GM19324 (cell line): ENCODE measurements around the gene ABCA3.

Source experiments
- ATAC-seq: cut with Tn5 transposase; IDR thresholded peaks from one replicate; pipeline ENCODE4 v1.9.1; 2021; ENCODE audit warnings: mild to moderate bottlenecking, moderate library complexity; ENCODE audit not compliant: unreplicated experiment, low FRiP score

Gene ABCA3

DNA sequence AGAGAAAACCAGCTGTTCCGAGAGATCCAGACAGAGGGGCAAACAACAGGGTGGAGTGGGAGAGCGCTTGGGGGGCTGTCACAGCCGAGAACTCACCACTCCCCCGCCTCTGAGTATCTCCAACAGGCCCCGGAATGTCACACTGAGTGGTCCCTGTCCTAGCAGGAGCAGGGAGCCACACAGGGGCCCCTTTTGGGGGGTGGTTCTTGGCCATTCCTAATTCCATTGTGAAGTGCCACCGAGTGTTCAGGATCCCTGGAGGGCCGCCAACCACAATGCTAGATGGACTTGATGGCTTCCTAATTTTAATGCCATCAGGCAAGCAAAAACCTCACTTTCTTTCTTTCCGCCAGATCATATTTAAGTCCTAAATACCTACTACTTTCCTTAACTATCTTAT lies 16.8 kb downstream of the ABCA3 start:
- no peak for ATAC-seq

DNA sequence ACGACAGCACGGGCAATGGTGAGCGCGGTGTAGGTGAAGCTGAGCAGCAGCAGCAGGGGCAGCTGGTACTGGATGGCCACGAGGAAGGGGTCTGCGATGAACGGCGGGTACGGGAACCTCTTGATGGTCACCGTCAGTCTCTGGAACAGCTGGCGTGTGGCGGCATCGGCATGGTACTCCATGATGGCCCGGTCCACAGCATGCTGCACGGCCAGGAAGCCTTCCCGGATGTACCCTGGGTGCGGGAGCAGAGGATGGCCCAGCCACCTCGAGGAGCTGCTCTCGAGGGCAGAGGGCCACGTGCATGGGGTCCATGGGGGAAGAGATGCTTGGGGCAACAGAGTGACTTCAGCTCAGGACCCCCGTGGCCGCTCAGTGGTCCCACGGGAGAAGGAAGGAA lies 20.9 kb downstream of the ABCA3 start:
- ATAC-seq, result no peak

DNA sequence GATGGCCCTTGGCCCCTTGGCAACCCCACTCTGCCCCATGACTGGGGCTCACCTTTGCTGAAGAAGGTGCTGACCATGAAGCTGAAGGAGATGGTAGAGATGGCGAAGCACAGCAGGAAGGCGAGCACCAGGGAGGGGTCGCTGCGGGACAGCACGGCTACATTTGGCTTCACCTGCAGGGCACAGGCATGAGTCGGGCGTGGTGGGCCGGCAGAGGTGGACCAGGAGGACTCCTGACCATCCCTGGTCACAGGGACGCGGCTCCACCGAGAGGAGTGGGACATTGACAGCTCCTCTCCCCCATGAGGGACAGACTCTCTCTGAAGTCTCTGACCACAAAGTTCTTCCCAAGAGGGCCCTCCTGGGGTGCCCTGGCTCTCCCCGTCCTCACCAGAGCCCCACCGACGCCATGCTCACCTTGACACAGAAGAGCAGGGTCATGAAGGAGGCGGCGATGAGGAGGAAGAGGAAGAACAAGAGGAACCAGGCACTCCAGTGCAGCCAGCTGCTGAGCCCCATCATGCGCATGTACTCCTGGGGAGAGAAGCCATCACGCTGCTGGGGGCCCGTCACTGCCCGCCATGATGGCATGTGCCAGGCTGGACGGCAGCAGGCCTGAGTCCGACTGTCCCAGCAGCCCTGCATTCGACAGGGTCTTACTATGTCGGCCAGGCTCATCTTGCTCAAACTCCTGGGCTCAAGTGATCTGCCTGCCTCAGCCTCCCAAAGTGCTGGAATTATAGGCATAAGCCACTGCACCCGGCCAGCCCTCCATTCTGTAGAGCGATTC lies 23.1 kb downstream of the ABCA3 start:
- ATAC-seq, result no peak

DNA sequence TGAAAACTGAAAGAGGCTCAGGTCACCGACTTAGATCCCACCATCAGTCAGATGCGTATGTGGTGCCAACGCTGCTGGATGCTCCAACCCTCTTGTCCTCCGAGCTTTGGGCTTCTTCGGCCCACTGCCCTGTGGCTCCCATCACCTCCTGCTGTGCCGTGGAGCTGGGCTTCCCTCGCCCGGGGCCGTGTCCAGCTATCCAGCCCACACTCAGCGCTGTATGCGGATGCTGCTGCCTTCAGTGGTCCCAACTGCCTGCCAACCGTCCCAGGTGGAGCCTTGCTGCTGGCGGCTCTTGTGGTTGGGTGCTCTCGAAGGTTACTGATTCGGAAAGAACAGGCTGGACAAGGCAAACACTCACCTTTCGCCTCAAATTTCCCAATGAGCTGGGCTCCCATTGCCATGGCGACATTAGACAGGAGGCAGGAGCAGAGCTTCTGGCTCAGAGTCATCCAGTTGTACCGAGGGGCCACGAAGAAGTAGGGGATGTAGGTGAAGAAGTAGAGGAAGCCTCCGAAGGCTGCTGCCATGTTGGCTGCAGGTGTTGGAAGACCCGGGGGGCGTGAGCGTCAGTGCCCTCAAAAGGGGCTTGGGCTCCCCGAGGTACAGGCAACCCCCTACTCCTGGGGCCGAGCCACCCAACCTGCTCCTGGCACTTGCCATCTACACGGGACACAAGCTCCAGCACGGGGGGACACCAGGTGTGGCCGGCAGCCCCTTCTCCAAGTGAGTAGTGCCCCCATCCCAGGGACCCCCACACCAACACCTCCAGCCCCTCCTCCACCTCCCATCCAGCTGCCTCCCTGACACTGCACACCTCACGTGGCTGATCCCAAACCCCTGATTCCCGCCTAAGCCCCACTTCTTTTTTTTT lies 32.2 kb downstream of the ABCA3 start:
- ATAC-seq, result no peak

DNA sequence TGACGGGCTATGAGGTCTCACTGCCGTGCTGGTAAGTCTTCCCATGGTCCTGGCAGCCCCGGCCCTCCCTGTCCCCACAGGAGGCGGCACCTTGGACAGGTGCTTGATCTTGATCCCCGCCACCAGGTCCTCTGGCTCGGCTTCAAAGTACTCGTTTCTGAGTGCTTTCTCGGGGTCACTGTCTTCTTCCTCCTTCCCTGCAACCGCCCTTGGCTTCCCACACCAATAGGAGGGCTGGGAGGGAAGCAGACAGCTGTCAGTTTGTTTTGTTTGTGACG lies 40.7 kb downstream of the ABCA3 start:
- no peak for ATAC-seq

DNA sequence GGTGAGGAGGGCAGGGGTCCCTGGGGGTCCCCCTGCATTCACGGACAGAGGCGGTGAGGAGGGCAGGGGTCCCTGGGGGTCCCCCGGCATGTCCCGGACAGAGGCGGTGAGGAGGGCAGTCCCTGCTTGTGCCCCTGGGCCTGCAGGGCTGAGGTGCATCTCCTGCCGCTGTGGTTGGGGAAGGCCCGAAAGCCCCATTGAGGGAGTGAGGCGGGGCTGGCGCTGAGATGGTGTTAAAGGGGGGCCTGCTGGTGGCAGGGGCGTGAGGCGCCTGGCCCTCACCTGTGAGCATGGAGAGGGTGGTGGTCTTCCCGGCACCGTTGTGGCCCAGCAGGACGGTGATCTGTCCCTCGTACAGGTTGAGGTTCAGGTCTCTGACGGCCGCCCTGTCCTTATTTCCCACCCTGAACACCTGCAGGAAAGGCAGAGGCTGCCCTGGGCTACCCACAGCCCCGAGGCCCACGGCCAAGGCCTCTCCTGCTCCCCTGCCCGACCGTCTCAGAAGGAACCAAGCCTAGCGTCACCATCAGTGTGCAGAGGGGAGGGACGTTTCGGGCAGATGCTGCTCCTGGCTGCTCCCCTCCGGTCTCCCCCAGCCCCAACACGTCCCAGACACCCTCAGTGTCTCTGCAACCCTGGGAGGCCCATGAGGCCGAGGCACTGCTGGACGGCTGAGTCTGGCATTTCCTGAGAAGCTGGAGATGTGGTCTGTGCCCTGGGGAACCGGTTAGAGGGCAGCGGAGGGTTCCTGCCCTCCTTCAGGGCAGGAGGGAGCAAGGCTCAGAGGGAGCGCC lies 41.2 kb downstream of the ABCA3 start:
- no peak for ATAC-seq

DNA sequence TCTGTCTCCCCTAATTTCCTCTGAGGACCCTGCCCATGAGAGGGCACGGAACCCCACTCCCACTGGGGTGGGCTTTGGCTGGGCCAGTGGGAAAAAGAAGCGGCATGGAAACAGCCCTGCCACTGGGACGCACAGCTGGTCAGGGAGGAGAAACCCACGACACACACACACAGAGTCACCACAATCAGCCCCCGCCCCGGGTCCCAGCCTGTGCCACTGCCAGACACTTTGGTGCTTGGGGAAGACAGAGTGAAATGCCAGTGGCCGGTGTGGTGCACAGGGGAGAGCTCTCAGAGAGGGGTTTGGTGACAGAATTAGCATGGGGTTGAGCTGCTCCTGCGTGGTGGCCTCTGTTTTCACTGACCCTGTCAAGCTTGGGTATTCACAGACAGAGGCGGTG lies 41.9 kb downstream of the ABCA3 start:
- no peak for ATAC-seq

DNA sequence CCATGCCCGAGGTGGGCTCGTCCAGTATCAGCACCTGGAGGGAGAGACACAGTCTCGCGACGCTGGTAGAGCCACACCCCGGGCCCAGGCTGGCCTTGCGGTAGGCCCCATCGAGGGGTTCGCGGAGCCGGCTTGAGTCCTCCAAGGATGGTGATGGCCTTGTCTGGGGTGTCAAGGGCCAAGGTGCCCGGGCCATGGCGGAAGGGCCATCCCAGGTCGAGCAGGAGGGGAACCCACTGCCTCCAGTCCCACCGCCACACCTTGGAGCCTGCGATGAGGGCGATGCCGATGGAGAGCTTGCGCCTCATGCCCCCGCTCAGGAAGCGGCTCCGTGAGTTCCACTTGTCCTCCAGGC lies 43.0 kb downstream of the ABCA3 start:
- ATAC-seq, result no peak

DNA sequence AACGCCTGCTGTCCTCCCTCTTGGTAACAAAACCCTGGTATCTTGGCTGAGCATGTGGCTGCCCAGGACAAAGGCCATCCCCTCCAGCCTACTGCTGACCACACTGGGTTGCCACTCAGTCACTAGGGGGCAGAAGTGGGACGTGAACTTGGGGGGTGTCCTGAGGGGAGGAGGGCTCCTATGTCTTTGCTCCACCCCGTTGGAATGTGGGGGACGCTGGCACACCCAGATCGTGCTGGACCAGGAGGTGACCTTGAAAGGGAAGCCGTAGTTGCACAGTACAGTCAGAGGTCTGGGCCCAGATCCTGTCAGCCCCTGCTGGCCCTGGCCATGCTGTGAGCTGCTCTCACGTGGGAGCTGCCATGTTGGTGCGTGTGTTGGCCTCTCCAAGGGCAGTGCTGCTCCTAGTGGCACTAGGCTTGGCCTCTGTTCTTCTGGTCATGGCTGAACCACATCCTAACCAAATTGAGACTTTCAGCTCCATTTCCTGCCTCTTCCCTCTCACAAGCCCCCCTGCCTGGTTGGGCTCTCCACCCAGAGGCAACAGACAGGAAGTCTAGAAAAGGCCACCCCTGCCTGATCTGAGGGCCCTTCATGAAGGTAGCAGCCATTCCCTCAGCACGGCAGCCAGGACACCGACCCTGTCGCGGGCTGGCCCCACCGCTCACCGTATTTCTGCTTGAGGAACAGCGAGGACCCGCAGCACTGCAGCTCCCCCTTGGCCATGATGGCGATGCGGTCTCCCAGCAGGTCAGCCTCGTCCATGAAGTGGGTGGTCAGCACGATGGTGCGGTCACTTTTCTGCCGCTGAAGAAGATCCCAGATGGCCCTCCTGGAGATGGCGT lies 43.6 kb downstream of the ABCA3 start:
- ATAC-seq, result no peak

DNA sequence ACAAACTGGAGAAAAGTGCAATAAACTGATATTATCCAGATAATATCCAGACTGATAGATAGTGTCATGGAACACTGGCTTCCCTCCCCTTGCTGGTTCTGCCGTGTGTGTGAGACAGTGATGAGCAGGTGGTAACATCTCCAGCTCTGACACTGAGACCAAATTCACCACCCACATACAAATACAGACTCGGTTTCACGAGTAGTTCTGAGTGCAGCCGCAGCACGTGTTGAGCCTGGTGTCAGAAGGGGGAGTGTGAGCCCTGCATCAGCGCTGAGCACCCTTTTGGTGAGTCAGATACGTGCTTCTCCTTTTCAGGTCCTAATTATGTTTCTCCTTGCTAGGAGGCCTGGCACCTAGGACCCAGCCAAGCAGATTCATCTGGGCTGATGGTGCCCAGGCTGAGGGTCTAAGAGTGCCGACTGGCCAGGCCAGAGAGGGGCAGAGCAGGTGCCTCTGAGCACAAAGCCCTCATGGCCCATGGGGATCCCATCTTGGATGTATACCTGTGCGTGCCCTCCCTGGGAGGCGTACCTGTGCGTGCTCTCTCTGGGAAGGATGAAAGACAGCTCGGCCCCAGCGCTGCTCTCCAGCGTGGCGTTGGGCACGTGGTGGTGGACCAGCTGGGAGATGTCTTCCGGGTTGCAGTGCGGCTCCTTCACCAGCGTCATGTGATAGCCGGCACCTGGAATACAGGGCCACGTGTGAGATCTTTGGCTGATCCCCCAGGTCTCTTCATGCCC lies 45.3 kb downstream of the ABCA3 start:
- ATAC-seq, result no peak

DNA sequence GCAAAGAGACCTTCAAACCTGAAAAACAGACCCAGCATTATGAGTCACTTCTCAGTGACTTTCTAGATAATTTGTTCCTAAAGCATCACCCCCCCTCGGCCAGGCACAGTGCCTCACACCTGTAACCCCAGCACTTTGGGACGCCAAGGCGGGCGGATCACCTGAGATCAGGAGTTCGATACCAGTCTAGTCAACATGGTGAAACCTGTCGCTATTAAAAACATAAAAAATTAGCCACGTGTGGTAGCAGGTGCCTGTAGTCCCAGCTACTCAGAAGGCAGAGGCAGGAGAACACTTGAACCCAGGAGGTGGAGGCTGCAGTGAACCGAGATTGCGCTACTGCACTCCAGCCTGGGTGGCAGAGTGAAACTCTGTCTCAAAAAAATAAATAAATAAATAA lies 48.3 kb downstream of the ABCA3 start:
- no peak for ATAC-seq

DNA sequence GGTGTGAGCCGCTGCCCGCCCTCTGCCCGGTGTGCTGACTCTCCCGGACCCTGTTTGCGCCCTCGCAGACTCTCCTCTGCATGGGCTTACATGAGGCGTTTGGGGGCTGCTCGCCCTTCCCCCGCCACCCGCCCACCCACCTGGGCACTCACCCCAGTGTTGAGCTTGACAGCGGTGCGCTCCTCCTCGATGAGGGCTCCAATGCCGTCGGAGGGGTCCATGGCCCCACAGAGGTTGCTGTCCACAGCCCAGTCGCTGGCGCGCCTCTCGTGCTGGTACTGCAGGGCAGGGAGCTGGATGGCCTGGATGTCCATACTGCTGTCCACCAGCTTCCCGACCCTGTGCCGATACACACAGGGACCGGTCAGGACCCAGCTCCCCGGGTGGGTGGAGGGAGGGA lies 51.2 kb downstream of the ABCA3 start:
- ATAC-seq, result no peak

DNA sequence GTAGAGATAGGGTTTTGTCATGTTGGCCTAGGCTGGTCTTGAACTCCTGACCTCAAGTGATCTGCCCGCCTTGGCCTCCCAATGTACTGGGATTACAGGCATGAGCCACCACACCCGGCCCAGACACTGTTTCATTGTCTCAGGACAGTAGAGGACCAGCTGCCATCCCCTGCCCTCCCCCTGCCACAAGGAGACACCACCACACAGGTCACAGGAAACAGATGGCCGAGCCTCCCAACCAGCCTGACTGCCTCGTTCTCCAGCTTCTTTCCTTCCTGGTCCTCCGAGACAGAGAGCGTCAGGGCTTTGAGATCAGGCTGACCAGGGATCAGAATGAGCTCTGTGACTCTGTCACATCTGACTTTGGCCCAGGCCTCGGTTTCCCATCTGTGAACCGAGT lies 51.8 kb downstream of the ABCA3 start:
- no peak for ATAC-seq

DNA sequence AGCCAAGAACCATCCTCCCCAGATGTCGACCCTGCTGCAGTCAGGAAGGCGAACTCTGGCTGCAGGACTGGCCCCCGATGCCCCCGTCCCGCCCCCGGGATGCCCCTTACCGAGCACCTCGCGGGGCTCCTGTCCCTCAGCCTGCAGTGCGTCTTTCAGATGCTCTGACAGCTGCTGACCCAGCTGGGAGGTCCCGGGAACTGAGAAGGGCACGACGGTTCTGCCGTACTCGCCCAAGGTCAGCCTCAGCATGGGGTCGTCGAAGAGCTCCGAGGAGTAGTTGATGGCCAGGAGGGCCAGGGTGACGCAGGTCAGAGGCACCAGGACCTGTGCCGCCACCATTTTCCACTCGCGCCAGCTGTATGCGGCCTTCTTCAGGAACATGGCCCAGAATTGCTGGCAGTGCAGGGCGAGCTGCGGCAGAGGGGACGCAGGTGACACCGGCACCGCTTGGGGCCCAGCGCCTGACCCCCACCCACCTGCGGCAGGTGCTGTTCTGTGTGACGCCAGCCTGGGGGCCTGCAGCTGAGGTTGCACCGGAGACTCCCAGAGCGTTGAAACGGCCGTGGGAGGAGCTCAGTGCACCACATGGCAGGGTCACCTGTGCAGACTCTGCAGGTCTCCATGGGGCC lies 52.5 kb downstream of the ABCA3 start:
- ATAC-seq, result no peak

DNA sequence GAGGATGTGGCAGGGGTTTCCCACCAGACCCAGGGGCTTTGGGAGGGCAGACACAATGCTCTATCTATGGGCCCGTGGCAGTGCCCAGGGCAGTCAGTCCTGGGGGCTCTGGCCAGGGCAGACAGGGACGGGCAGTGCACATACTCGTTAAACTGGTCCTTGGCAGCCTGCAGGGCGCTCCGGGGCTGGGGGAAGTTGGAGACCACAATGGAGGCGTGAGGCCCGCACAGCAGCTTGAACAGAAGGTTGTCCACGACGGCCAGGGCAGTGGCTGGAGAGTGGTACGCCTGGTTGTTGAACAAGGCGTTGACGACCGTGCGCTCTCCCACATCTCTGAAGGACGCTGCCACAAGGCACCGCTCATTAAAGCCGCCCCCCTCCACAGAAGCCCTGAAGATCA lies 54.0 kb downstream of the ABCA3 start:
- ATAC-seq, result no peak

DNA sequence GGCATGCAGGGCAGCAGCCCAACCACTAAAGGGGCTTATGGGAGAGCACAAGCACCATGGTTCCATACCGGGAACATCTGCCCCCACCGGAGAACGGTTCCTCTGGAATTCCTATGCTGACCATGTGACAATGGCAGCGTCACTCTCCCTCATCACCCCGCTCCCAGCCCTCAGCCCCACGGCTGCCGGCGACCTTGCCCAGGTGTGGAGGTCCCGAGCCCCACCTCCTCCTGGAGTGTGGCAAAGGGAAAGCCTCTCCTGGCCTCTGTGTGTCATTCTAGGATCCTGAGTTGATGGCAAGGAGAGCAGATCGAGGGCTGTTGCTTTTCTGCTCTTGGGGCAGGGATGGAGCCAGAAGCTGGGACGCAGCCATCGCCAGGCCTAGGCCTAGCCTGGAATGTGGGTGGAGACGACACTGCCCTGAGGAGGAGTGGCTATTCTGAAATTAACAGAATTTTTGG lies 54.8 kb downstream of the ABCA3 start:
- no peak for ATAC-seq

DNA sequence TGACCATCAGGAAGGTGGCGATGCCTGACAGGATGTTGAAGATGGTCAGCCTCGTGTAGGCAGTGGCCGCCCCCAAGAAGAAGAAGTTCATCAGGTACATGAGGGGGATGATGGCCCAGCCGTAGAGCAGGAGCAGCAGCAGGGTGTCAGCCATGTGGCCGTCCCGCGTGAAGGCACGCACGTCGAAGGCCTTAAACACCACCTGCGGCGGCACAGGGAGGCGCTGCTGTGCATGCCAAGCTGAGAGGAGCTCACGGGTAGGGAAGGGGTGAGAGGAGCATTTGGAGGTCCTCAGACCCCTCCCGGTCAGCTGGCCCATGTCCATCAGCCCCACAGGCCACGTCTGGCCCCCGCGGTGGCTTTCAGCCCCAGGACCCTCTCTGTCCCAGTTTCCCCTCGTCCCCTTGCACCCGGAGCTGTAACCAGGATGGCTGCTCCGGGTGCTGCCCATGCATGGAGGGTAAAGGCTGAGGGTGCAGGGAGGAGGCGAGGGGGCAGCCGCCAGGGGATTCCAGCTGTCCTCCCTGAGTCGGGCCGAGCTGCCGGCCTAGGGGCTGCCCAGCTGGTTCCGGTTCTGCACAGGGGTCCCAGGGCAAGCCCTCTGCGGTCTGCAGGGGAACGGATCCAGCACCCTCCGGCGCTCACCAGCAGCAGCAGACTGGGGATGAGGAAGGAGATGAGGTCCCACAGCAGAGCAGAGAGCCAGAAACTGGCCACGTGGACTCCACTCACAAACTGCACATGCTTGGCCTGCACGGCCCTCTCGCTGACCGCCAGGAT lies 55.5 kb downstream of the ABCA3 start:
- no peak for ATAC-seq

DNA sequence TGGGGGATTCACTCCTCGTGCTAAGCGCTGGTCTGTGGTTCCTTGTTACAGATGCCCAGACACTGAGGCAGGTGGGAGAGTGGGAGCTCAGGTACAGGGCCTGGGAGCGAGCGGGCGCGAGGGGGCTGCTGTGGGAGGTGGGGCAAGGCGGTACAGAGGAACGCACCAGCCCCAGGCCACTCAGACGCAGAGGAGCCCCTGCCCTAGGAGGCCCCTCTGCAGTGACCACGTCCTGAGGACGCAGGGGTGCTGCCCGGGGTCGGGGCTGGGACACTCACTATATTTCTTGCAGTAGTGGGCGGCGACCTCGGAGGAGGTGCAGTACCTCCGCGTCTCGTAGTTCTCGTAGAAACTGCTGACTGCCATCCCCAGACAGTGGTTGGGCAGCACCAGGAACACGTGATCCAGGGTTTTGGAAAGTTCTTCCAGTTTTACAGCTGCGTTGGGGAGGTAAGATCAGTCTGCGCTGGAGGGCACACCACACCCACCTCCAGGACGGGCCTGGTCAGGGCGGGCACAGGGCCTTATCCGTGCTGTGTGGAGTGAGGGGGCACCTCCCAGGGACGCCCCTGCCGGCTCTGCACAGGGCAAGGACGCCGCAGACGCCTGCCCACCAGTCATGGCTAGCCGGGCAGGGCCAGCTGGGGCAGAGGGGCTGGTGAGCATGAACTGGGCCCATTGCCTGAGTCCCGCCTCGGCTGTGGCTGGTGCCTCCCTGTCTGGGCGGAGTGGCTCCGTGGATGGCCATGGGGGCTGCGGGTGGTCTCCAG lies 56.3 kb downstream of the ABCA3 start:
- no peak for ATAC-seq
